GM19193 (cell line): ENCODE data around the gene MFN2.

Experiments used
- POLR2A ChIP-seq: IDR thresholded peaks from 4 replicates; pipeline ENCODE4 v1.6.1; 2011; ENCODE audit not compliant: insufficient read depth, insufficient read length; ENCODE audit errors: extremely low read depth

MFN2 gene

DNA sequence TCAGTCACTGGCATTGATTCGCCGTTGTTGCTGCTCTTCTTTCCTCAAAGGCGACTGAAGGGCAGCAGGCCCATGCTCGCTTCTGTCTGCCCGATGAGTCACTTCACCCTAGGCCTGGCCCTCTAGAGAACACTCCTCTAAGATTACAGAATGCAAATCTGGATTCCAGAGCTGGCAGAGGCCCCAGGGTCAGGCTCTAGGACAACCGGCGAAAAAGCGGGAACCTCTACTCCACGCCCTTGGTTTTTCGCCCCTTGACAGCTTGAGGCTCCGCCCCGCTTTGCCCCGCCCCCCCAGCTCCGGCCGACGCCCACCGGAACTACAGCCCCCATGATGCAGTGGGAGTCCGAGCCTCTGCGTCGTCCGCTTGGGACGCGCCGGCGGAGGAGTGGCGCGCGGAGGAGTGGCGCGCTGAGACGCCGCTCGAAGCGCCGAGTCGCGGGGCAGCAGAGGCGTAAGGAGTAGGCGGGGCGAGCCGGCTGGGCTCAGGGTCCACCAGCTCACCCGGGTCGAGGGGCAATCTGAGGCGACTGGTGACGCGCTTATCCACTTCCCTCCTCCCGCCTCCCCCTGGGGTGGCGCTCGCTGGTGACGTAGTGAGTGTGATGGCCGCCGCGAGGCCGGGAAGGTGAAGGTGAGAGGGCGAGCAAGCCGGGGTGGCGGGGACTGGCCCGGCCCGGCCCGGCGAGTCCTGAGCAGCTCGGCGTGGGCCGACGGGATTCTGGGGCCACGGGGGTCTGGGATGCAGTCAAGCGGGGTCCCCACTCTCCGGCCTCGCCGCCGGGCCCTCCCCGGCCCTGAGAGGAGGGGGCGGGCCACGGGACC, at the start of gene MFN2:
Gene MFN2 (plus strand): TSS at position 594 of the 825 bp plus-strand sequence. CDS start 8,725 bp downstream, outside the sequence.
- TF ChIP-seq POLR2A, result peak; percentile 73

DNA sequence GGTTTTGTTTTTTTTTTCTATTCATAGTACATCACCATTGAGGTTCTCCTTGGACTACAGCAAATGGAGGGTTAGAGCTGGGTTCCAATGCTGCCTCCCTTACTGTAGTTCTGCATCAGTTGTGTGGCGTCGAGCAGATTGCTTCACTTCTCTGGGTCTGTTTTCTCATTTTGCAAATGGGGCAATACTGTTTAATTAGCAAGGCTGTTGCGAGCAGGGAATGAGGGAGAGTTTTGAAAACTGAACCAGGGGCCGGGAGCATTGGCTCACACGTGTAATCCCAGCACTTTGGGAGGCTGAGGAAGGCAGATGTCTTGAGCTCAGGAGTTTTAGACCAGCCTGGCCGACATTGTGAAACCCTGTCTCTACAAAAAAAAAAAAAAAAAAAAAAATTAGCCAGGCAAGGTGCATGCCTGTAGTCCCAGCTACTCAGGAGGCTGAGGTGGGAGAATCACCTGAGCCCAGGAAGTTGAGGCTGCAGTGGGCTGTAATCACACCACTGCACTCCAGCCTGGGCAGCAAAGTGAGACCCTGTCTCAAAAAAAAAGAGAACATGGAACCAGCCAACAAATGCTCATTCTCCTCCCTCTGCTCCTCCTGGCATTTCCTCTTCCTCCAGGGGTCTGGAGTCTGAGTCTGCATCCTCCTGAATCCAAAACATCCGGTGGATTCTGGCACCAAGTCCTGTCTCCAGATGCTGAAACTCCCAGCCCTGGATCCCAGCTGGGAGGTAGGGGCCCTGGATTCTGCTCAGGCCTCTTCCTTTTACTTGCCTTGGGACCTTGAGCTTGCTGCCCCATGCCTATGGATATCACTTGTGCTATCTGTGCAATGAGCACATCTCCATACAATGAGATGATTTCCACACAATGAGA, 49.4 kb upstream of the MFN2 start:
- no peak for TF ChIP-seq POLR2A

DNA sequence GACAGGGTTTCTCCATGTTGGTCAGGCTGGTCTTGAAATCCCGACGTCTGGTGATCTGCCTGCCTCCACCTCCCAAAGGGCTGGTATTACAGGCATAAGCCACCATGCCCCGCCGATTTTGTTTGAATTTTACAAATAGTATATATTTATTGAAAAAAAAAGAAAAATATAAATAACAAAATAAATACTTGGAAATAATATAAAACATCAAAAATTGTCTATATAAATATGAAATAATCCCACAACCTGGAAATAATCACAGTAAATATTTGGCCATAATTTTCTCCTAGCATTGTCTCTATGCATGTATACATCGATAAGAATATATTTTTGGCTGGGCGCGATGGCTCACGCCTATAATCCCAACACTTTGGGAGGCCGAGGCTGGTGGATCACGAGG, 48.4 kb upstream of the MFN2 start:
- no peak for TF ChIP-seq POLR2A

GRCh38 chr1:11934302-11935056, 45.8 kb upstream of the MFN2 start, which contains the start of gene PLOD1:
Gene PLOD1 (plus strand): TSS chr1:11934717. CDS start chr1:11934780, 63 bp downstream.
- peak; percentile 78 for TF ChIP-seq POLR2A

- TF ChIP-seq POLR2A, result no peak
These were observed 45.2 kb upstream of the MFN2 start for GRCh38 chr1:11935057-11935412.

- no peak for TF ChIP-seq POLR2A
These were observed 41.3 kb upstream of the MFN2 start for GRCh38 chr1:11938722-11939526.

DNA sequence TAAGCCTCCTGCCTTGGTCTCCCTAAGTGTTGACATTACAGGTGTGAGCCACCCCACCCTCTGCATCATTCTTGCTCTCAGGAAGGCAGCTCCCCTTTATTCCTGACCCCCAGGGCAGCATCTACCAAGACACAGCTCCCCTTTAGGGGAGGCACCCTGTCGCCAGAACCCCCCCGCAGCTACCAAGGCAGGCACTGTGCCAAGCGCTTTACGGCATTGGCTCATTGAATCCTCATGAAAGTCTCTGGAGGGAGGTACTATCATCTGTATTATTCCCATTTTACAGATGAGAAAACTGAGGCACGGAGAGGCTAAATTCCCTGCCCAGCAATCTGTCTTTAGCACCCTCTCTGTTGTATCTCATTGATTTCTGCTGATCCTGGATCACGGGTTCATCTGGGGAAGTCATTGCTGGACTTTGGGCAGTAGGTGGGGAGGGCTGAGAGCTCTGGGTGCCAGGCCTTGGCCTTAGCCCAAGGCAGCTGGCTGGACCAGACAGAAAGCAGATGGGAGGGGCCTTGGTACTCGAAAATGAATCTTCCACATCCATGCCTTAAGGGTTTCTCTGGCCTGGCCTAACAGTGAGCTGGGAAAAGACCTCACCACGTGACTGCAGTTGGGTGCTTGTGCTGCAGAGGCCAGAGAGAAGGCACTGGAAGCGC, 39.9 kb upstream of the MFN2 start:
- no peak for TF ChIP-seq POLR2A

DNA sequence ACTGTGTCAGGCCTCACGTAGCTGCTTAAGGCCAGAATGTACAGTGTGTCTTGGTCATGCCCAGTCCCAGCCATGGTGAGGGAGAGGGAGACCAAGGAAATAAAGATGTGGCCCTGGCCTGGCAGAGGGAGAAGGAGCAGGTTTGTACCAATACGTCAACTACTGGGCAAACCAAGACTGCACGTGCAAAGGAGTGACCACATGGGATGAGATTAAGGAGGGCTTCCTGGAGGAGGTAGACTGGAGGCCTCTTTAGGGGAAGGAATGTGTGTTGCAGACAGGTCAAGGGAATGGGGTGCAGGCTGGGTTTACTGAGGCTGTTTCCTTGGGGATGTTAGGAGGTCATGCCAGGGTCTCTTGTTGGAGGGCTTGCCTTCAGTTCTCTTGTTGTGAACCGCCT, 38.0 kb upstream of the MFN2 start:
- no peak for TF ChIP-seq POLR2A

GRCh38 chr1:11943619-11944018, 36.6 kb upstream of the MFN2 start:
- no peak for TF ChIP-seq POLR2A

GRCh38 chr1:11944358-11944931, 35.8 kb upstream of the MFN2 start:
- no peak for TF ChIP-seq POLR2A

DNA sequence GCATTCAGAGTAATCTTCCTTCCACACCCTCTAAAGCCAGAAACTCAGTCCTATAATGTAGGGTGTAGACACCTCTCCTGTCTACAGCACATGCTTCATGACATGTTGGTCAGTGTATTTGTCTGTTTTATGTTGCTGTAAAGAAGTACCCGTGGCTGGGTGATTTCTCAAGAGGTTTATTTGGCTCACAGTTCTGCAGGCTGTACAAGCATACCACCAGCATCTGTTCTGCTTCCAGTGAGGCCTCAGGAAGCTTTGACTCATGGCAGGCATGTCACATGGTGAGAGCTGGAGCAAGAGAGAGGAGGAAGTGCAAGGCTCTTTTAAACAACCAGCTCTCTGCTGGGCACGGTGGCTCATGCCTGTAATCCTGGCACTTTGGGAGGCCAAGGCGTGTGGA, 33.6 kb upstream of the MFN2 start:
- no peak for TF ChIP-seq POLR2A

DNA sequence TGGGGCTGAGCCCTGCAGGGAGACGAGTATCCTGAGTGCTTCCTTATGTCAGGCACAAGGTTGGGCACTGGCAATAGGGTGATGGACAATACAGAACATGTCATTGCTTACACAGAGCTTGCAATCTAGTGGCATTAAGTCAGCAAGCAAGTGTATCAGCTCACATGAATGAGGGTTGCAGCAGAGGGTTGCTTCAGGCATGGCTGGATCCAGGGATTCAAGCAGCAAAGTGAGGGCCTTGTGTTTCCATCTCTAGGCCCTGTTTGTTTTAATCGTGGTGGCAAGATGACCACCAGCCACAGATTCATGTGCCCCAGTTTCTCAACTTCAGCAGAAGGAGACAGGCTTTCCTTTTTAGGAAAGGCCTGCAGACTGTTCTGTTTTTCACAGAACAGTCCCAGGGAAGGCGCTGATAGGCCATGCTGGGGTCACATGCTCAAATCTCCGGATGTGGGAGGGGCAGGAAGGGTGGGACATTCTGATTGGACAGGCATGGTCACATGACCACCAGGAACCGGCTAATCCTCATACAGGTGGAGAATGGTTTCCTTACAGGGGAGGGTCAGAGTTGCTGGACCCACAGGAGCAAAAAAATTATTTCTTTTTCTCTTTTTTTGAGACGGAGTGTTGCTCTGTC, 31.3 kb upstream of the MFN2 start:
- TF ChIP-seq POLR2A, result no peak

DNA sequence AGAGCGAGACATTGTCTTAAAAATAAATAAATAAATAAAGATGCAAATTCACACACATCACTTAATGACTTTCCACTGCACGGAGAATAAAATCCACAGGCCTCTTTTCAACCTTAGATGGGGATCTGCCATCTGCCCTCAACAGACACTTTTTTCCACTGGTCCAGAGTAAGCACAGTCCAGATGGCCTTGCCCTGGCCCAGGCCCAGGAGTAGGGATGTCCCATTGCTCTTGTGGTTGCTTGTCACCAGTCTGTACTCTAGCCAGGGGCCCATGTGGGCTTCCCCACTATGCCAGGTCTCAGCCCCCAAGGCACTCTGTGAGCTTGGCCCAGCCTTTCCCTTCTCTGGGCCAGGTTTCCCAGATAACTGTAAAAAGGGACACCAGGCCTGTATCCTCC, 28.3 kb upstream of the MFN2 start:
- TF ChIP-seq POLR2A, result no peak
